Measurements from ENCODE around the gene TRIO. TPM values are rescaled to one million over a fixed set of nuclear protein-coding genes. Genes with fewer than 3 reads are reported as not detected.
A peak's percentile ranks its signal among the peaks of the same experiment; 100 is the strongest.

The TRIO gene
- total and polyA plus RNA-seq, 4 donors, result 23.8 to 243 (median 110) TPM

DNA sequence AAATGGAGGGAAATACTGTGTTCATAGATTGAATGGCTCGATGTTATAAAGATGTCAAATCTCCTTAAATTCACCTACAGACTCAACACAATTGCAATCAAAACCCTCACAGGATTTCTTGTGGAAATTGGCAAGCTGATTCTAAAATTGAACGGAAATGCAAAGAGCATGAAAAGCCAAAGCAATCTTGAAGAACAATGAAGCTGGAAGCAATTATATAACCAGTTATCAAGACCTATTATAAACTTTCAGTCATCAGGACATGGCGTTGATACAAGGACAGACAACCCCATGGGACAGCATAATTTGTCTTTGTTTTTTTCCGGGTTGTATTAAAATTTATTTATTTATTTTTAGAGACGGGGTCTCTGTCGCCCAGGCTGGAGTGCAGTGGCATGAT lies 385.0 kb downstream of the TRIO start:
- H3K4me3 ChIP-seq, result no peak overlapping the region
- H3K36me3 ChIP-seq (ENCODE audit: control insufficient read depth in 4 of 4, insufficient read depth in 4 of 4, low read length in 4 of 4), result no peaks in the 10 kb centered on the region
- no peak overlapping the region for H3K9ac ChIP-seq (ENCODE audit: insufficient read depth in 1 of 2, low read length in 2 of 2)
- no peaks in the 10 kb centered on the region for H3K9me3 ChIP-seq (ENCODE audit: control insufficient read depth in 4 of 4, insufficient read depth in 3 of 4, low read length in 3 of 4)
- no peak overlapping the region for H3K27ac ChIP-seq (ENCODE audit: low read depth in 1 of 2, low read length in 1 of 2)
- TF ChIP-seq, protein P1, sequence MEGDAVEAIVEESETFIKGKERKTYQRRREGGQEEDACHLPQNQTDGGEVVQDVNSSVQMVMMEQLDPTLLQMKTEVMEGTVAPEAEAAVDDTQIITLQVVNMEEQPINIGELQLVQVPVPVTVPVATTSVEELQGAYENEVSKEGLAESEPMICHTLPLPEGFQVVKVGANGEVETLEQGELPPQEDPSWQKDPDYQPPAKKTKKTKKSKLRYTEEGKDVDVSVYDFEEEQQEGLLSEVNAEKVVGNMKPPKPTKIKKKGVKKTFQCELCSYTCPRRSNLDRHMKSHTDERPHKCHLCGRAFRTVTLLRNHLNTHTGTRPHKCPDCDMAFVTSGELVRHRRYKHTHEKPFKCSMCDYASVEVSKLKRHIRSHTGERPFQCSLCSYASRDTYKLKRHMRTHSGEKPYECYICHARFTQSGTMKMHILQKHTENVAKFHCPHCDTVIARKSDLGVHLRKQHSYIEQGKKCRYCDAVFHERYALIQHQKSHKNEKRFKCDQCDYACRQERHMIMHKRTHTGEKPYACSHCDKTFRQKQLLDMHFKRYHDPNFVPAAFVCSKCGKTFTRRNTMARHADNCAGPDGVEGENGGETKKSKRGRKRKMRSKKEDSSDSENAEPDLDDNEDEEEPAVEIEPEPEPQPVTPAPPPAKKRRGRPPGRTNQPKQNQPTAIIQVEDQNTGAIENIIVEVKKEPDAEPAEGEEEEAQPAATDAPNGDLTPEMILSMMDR (IDR thresholded peaks at IDR 0.05; ENCODE audit: control extremely low read depth, extremely low read depth), result no peak
- ATAC-seq (ENCODE audit: insufficient read depth, low FRiP score), result no peak
- H3K27me3 ChIP-seq (ENCODE audit: control insufficient read depth in 3 of 3, insufficient read depth in 3 of 3, low read length in 2 of 3), result no peaks in the 10 kb centered on the region
- no peaks in the 10 kb centered on the region for H3K4me1 ChIP-seq (ENCODE audit: control insufficient read depth in 5 of 5, insufficient read depth in 5 of 5, low read length in 5 of 5)
- no peak for DNase-seq
- WGBS, 2 donors, result 74 to 81% methylated on average over 6 of the region's 6 CpGs

DNA sequence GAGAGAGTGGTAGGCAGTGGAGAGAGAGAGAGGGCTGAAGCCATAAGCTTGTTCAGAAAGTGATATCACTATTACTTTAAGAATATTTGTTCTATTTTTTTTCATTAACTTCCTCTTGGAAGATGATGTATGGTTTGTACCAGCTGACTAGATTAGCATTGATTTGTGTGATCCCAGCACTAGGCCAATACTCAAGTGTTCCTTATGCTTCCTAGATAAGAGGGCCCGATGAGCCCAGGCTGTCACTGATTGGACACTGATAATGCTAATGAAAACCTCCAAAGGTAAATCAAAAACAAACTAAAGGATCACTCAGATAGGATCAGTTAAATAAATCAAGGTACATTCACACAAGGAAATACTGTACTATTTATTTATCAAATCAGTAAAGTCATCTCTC lies 385.8 kb downstream of the TRIO start:
- Histone ChIP-seq H3K27me3 (ENCODE audit: control insufficient read depth in 3 of 3, insufficient read depth in 3 of 3, low read length in 2 of 3) (no peaks in the 10 kb centered on the region), H3K27ac (ENCODE audit: low read depth in 1 of 2, low read length in 1 of 2) (no peak overlapping the region), H3K9ac (ENCODE audit: insufficient read depth in 1 of 2, low read length in 2 of 2) (no peak overlapping the region), H3K4me3 (no peak overlapping the region), H3K36me3 (ENCODE audit: control insufficient read depth in 4 of 4, insufficient read depth in 4 of 4, low read length in 4 of 4) (no peaks in the 10 kb centered on the region), H3K9me3 (ENCODE audit: control insufficient read depth in 4 of 4, insufficient read depth in 3 of 4, low read length in 3 of 4) (no peaks in the 10 kb centered on the region), H3K4me1 (ENCODE audit: control insufficient read depth in 5 of 5, insufficient read depth in 5 of 5, low read length in 5 of 5) (no peaks in the 10 kb centered on the region)
- TF ChIP-seq, protein P1 (IDR thresholded peaks at IDR 0.05; ENCODE audit: control extremely low read depth, extremely low read depth), result no peak
- 24 to 34% methylated on average over 1 of the region's 1 CpG for WGBS, 2 donors
- no peak for DNase-seq
- ATAC-seq (ENCODE audit: insufficient read depth, low FRiP score), result no peak

DNA sequence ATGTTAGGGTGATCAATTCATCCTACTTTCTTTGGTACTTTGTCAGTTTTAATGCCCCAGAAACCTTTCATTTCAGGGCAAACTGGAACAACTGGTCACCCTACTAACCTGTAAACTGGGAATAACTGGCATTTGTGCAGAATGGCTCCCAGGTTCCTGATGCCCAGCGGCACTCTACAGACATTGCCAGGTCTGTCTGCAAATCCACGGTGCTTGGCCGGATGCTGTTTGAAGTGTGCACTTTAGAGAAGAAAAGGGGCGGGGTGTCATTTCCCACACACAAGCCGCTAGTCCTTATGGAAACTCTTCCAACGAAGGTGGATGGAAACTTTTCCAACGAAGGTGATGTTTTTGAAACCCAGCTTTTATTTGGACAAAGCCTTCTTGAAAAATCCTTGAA lies 388.5 kb downstream of the TRIO start:
- peak in 1 of 3 donors; percentile 29 for DNase-seq
- Histone ChIP-seq H3K4me3 (no peak overlapping the region), H3K27me3 (ENCODE audit: control insufficient read depth in 3 of 3, insufficient read depth in 3 of 3, low read length in 2 of 3) (no peaks in the 10 kb centered on the region), H3K9me3 (ENCODE audit: control insufficient read depth in 4 of 4, insufficient read depth in 3 of 4, low read length in 3 of 4) (no peaks in the 10 kb centered on the region), H3K4me1 (ENCODE audit: control insufficient read depth in 5 of 5, insufficient read depth in 5 of 5, low read length in 5 of 5) (no peaks in the 10 kb centered on the region), H3K9ac (ENCODE audit: insufficient read depth in 1 of 2, low read length in 2 of 2) (no peak overlapping the region), H3K27ac (ENCODE audit: low read depth in 1 of 2, low read length in 1 of 2) (no peak overlapping the region), H3K36me3 (ENCODE audit: control insufficient read depth in 4 of 4, insufficient read depth in 4 of 4, low read length in 4 of 4) (no peaks in the 10 kb centered on the region)
- 52 to 83% methylated on average over 7 of the region's 7 CpGs for WGBS, 2 donors
- no peak for ATAC-seq (ENCODE audit: insufficient read depth, low FRiP score)
- TF ChIP-seq, protein P1 (IDR thresholded peaks at IDR 0.05; ENCODE audit: control extremely low read depth, extremely low read depth), result no peak

DNA sequence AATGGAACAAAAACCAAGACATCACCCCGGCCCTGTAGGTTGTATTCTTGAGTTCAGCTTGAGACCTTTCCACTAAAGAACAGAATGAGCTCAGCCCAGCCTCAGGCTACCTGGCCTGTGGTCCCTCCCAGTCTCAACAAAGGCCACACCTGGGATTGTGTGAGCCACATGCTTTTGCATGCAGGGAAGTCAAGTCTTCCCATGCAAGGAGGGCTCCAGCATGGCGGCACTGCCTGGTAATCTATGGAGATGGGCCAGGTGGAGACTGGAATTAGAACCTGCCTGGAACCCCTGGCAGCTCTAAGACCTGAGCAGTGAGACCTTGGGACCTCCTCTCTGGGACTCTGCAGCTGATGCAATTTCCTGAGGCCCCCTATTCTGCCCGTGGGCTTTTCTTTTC lies 389.0 kb downstream of the TRIO start:
- no peak for ATAC-seq (ENCODE audit: insufficient read depth, low FRiP score)
- WGBS, 2 donors, result 48 to 64% methylated on average over 3 of the region's 3 CpGs

More for the DNA sequence above, 389.0 kb downstream of the TRIO start:
- Histone ChIP-seq H3K9me3 (ENCODE audit: control insufficient read depth in 4 of 4, insufficient read depth in 3 of 4, low read length in 3 of 4) (no peaks in the 10 kb centered on the region), H3K27ac (ENCODE audit: low read depth in 1 of 2, low read length in 1 of 2) (no peak overlapping the region), H3K36me3 (ENCODE audit: control insufficient read depth in 4 of 4, insufficient read depth in 4 of 4, low read length in 4 of 4) (no peaks in the 10 kb centered on the region), H3K4me3 (no peak overlapping the region), H3K9ac (ENCODE audit: insufficient read depth in 1 of 2, low read length in 2 of 2) (no peak overlapping the region), H3K27me3 (ENCODE audit: control insufficient read depth in 3 of 3, insufficient read depth in 3 of 3, low read length in 2 of 3) (no peaks in the 10 kb centered on the region), H3K4me1 (ENCODE audit: control insufficient read depth in 5 of 5, insufficient read depth in 5 of 5, low read length in 5 of 5) (no peaks in the 10 kb centered on the region)
- no peak for DNase-seq
- TF ChIP-seq, protein P1 (IDR thresholded peaks at IDR 0.05; ENCODE audit: control extremely low read depth, extremely low read depth), result no peak

Data from lung (tissue), 12 donors.